Neural cell (in vitro differentiated cells): ENCODE data around the gene IKZF2. TPM values are rescaled to one million over a fixed set of nuclear protein-coding genes. Genes with fewer than 3 reads are reported as not detected.

Experiments
- H2AFZ ChIP-seq: fragments of 200-600, 300-800 bp; sonication (generic), shearing (Covaris generic); 2 replicates; pipeline ENCODE4 v1.6.0; 2014; ENCODE audit warnings: low read depth, mild to moderate bottlenecking, antibody characterized with exemption, low read length, moderate library complexity
- H3F3A ChIP-seq: fragments of 200-600 bp; shearing (Covaris generic); 2 replicates; pipeline ENCODE4 v1.6.1; 2016; ENCODE audit warnings: mild to moderate bottlenecking, moderate library complexity, mixed read lengths, antibody characterized with exemption, low read length; ENCODE audit not compliant: insufficient read depth, poor library complexity, severe bottlenecking
- H3K27ac ChIP-seq: fragments of 200-600, 300-800 bp; sonication (generic), shearing (Covaris generic); 2 replicates; pipeline ENCODE4 v1.5.1; 2014; ENCODE audit warnings: mild to moderate bottlenecking, low read length, moderate library complexity
- H3K27me3 ChIP-seq: fragments of 300-800, 200-600 bp; sonication (generic), shearing (Covaris generic); 2 replicates; pipeline ENCODE4 v1.6.0; 2014; ENCODE audit warnings: mild to moderate bottlenecking, low read depth, low read length, moderate library complexity; ENCODE audit not compliant: insufficient read depth
- H3K36me3 ChIP-seq: fragments of 300-800, 200-600 bp; sonication (generic), shearing (Covaris generic); 2 replicates; pipeline ENCODE4 v1.5.1; 2014; ENCODE audit warnings: mild to moderate bottlenecking, antibody characterized with exemption, low read length, moderate library complexity; ENCODE audit not compliant: insufficient read depth
- H3K4me2 ChIP-seq: fragments of 300-800, 200-600 bp; sonication (generic), shearing (Covaris generic); 2 replicates; pipeline ENCODE4 v1.6.0; 2014; ENCODE audit warnings: mild to moderate bottlenecking, low read length
- H3K4me3 ChIP-seq: fragments of 300-800, 200-600 bp; sonication (generic), shearing (Covaris generic); 2 replicates; pipeline ENCODE4 v1.5.1; 2014; ENCODE audit warnings: mild to moderate bottlenecking, low read length, moderate library complexity
- H3K79me2 ChIP-seq: fragments of 200-600 bp; shearing (Covaris generic); replicated peaks from 2 replicates; pipeline ENCODE4 v1.6.0; 2014; ENCODE audit warnings: mild to moderate bottlenecking, low read length, moderate library complexity; ENCODE audit not compliant: insufficient read depth
- H3K9ac ChIP-seq: fragments of 300-800, 200-600 bp; sonication (generic), shearing (Covaris generic); 2 replicates; pipeline ENCODE4 v1.6.1; 2016; ENCODE audit warnings: mild to moderate bottlenecking, low read length, mixed read lengths
- H3K9me2 ChIP-seq: fragments of 200-600 bp; shearing (Covaris generic); 2 replicates; pipeline ENCODE4 v1.6.1; 2016; ENCODE audit warnings: mild to moderate bottlenecking, low read length, mixed read lengths; ENCODE audit not compliant: insufficient read depth
- H3K9me3 ChIP-seq: fragments of 200-600, 300-800 bp; sonication (generic), shearing (Covaris generic); 2 replicates; pipeline ENCODE4 v1.6.1; 2016; ENCODE audit warnings: mild to moderate bottlenecking, mixed run types, low read length, moderate library complexity, mixed read lengths
- H4K20me1 ChIP-seq: fragments of 200-600 bp; shearing (Covaris generic); 2 replicates; pipeline ENCODE4 v1.6.1; 2016; ENCODE audit warnings: mild to moderate bottlenecking, mixed run types; ENCODE audit not compliant: insufficient read depth
- CTCF ChIP-seq: fragments of 450-650 bp; IDR thresholded peaks from 2 replicates; pipeline ENCODE4 v1.5.1; 2014; ENCODE audit warnings: antibody characterized with exemption, mild to moderate bottlenecking, moderate library complexity; ENCODE audit not compliant: poor library complexity, severe bottlenecking
- EP300 ChIP-seq: fragments of 450-650 bp; conservative IDR thresholded peaks from 2 replicates; pipeline ENCODE4 v1.6.1; 2014; ENCODE audit warnings: antibody characterized with exemption, mild to moderate bottlenecking, moderate library complexity; ENCODE audit not compliant: poor library complexity, severe bottlenecking
- EZH2 ChIP-seq: fragments of 200-600, 300-800 bp; shearing (Covaris generic), sonication (generic); IDR thresholded peaks from 2 replicates; pipeline ENCODE4 v1.6.1; 2014; ENCODE audit warnings: antibody characterized with exemption, low read length, borderline replicate concordance, mild to moderate bottlenecking; ENCODE audit not compliant: insufficient read depth, poor library complexity, severe bottlenecking
- MXI1 ChIP-seq: fragments of 450-650 bp; conservative IDR thresholded peaks from 2 replicates; pipeline ENCODE4 v1.6.1; 2014; ENCODE audit warnings: antibody characterized with exemption, mild to moderate bottlenecking; ENCODE audit not compliant: poor library complexity, severe bottlenecking
- POLR2AphosphoS5 ChIP-seq: IDR thresholded peaks from 2 replicates; pipeline ENCODE4 v1.6.1; 2012
- RAD21 ChIP-seq: fragments of 450-650 bp; conservative IDR thresholded peaks from 2 replicates; pipeline ENCODE4 v1.6.1; 2014; ENCODE audit warnings: antibody characterized with exemption, mild to moderate bottlenecking, moderate library complexity
- REST ChIP-seq: IDR thresholded peaks from 2 replicates; pipeline ENCODE4 v1.6.1; 2012; ENCODE audit warnings: borderline replicate concordance
- SMC3 ChIP-seq: fragments of 450-650 bp; conservative IDR thresholded peaks from 2 replicates; pipeline ENCODE4 v1.6.1; 2014; ENCODE audit warnings: antibody characterized with exemption, mild to moderate bottlenecking, moderate library complexity; ENCODE audit not compliant: poor library complexity
- TAF1 ChIP-seq: IDR thresholded peaks from 2 replicates; pipeline ENCODE4 v1.6.1; 2012; ENCODE audit warnings: low read depth
- polyA plus RNA-seq: library from polyadenylated mRNA; depleted of rRNA; stranded (reverse); fragments of >200 nt; gene quantifications from 2 replicates; pipeline ENCODE4 v1.2.3, GENCODE V29; 2014

Gene IKZF2
- polyA plus RNA-seq, 1 donor from 2014 or later, result 5.6 TPM

GRCh38 chr2:213185147-213185822 lies 33.9 kb upstream of the IKZF2 start:
- no peak overlapping the region for H3K4me3 ChIP-seq
- H3K9me3 ChIP-seq, result no peaks in the 10 kb centered on the region
- H3K9ac ChIP-seq, result no peak overlapping the region
- no peak overlapping the region for H3K4me2 ChIP-seq
- H2AFZ ChIP-seq, result no peak overlapping the region
- no peaks in the 10 kb centered on the region for H3K79me2 ChIP-seq
- no peak overlapping the region for H3K27ac ChIP-seq
- H4K20me1 ChIP-seq, result no peaks in the 10 kb centered on the region
- no peaks in the 10 kb centered on the region for H3K27me3 ChIP-seq
- no peak for TF ChIP-seq EZH2
- TF ChIP-seq POLR2AphosphoS5, result no peak
- no peak for TF ChIP-seq EP300
- TF ChIP-seq MXI1, result no peak
- TF ChIP-seq TAF1, result no peak
- TF ChIP-seq CTCF, result no peak
- TF ChIP-seq RAD21, result no peak
- TF ChIP-seq SMC3, result no peak
- no peak for TF ChIP-seq REST
- H3F3A ChIP-seq, result no peaks in the 10 kb centered on the region
- no peaks in the 10 kb centered on the region for H3K9me2 ChIP-seq
- H3K36me3 ChIP-seq, result no peaks in the 10 kb centered on the region

GRCh38 chr2:213181712-213182111 lies 30.3 kb upstream of the IKZF2 start:
- Histone ChIP-seq H3K9ac (no peak overlapping the region), H3K9me2 (no peaks in the 10 kb centered on the region), H3K4me3 (no peak overlapping the region), H3K36me3 (no peaks in the 10 kb centered on the region), H4K20me1 (no peaks in the 10 kb centered on the region), H3K79me2 (no peaks in the 10 kb centered on the region), H3F3A (no peaks in the 10 kb centered on the region), H3K27ac (no peak overlapping the region), H3K9me3 (no peaks in the 10 kb centered on the region), H3K4me2 (no peak overlapping the region), H2AFZ (no peak overlapping the region), H3K27me3 (no peaks in the 10 kb centered on the region)
- no peak for TF ChIP-seq TAF1
- TF ChIP-seq REST, result no peak
- no peak for TF ChIP-seq CTCF
- TF ChIP-seq MXI1, result no peak
- no peak for TF ChIP-seq EP300
- TF ChIP-seq EZH2, result no peak
- TF ChIP-seq POLR2AphosphoS5, result no peak
- no peak for TF ChIP-seq SMC3
- TF ChIP-seq RAD21, result no peak
